Ovary (tissue), 9 donors: ENCODE data around the gene SLC25A2. TPM values are rescaled to one million over a fixed set of nuclear protein-coding genes. Genes with fewer than 3 reads are reported as not detected.

Source experiments
- DNase-seq, 5 donors: peaks; one replicate each; pipeline ENCODE4 v3.0.0-alpha.2; 2019 to 2020
- H3K27ac ChIP-seq, 2 donors: fragments of 200-600 bp; one replicate each; pipeline versions ENCODE4 v1.5.1 to v1.8.0; 2019 to 2022
- H3K27me3 ChIP-seq: fragments of 200-600 bp; one replicate; pipeline ENCODE4 v1.8.0; 2022
- H3K36me3 ChIP-seq: fragments of 200-600 bp; sonication (generic); one replicate; pipeline ENCODE4 v1.5.1; 2019
- H3K4me1 ChIP-seq: one replicate; pipeline ENCODE4 v1.8.1; 2013; ENCODE audit warnings: mild to moderate bottlenecking, moderate library complexity; ENCODE audit not compliant: insufficient read depth
- H3K4me3 ChIP-seq: fragments of 200-600 bp; sonication (generic); one replicate; pipeline ENCODE4 v1.5.1; 2017
- H3K9me3 ChIP-seq, 2 donors: fragments of 200-600 bp in 1 of 2; sonication (generic) in 1 of 2; one replicate each; pipeline versions ENCODE4 v1.5.1 to v1.8.1; 2013 to 2019; ENCODE audit warnings: mild to moderate bottlenecking in 1 of 2, moderate library complexity in 1 of 2
- CTCF ChIP-seq, 3 donors: fragments of 450-650 bp in 2 of 3; fragments of 200-600 bp in 1 of 3; IDR thresholded peaks; one replicate each; pipeline versions ENCODE4 v1.5.1 to v1.8.0; 2016 to 2022; ENCODE audit warnings: antibody characterized with exemption in 3 of 3, mild to moderate bottlenecking in 1 of 3
- EP300 ChIP-seq: sonication (generic); formaldehyde crosslinking; IDR thresholded peaks from one replicate; pipeline ENCODE4 v1.6.1; 2017; ENCODE audit warnings: antibody characterized with exemption
- POLR2A ChIP-seq: fragments of 450-650 bp; IDR thresholded peaks from one replicate; pipeline ENCODE4 v1.6.1; 2017; ENCODE audit warnings: antibody characterized with exemption, mild to moderate bottlenecking, moderate library complexity
- WGBS, 3 donors: extraction: QIAGEN DNeasy Blood & Tissue Kit in 1 of 3; methylation state at CpG; one replicate each; pipeline versions ENCODE4 v1.1.5 to v1.1.7; 2013 to 2017; 5-methylcytosine and 5-hydroxymethylcytosine counted together
- intact Hi-C, 4 donors: fragments of 100-400 bp; cut with DNase I; formaldehyde crosslinking; loops; one replicate each; pipeline versions ENCODE4 v1.11.0 to v1.15.1; 2022 to 2023
- polyA plus RNA-seq, 2 donors: library from polyadenylated mRNA; stranded (reverse); fragments of 200-250 nt in 1 of 2; fragments of 350-450 nt in 1 of 2; fragmentation: Illumina TruSeq in 1 of 2; extraction: RNeasy Lipid Tissue Mini Kit (QIAGEN cat#74804) in 1 of 2; gene quantifications; one replicate each; pipeline ENCODE4 v1.2.3, GENCODE V29; 2013 to 2014
- total RNA-seq, 7 donors: library from RNA; depleted of rRNA in 2 of 7; stranded (reverse); fragments of >200 nt in 2 of 7; fragmentation: NEBNext Ultra II Directional in 3 of 7; extraction: Animal tissue kit (Norgen Biotek cat#: 25700) in 3 of 7; gene quantifications; one replicate each; pipeline versions ENCODE4 v1.1.0 to v1.2.4, GENCODE V29; 2016 to 2023
- donor health status: DM: no; HTN: no; CAD: no; lungs with moderate emphysema.
- donor health status: DM: no; HTN: no; CAD: no.
- donor health status: Bipolar disorder and iron deficiency.
- donor health status: DM: yes; HTN: yes; CAD: no.
- donor health status: DM: no; HTN: no; CAD: no.
- donor health status: DM: yes; HTN: yes; CAD: no.

SLC25A2 gene
- total and polyA plus RNA-seq, 9 donors = 0.10 to 1.4 (median 0.43) TPM; not detected in 4

- H3K9me3 ChIP-seq = peaks cover 13 to 37% of the 10 kb centered on the region in 2 donors
- H3K27me3 ChIP-seq = no peaks in the 10 kb centered on the region
- intact Hi-C loops = no loop called here
- H3K27ac ChIP-seq = no peak overlapping the region
- no peak overlapping the region for H3K4me3 ChIP-seq
- 95 to 99% (median 98%) methylated on average over 4 of the region's 4 CpGs for WGBS, 3 donors
- no peaks in the 10 kb centered on the region for H3K36me3 ChIP-seq
- TF ChIP-seq POLR2A = no peak
- no peak for TF ChIP-seq CTCF (IDR thresholded peaks at IDR 0.05)
- no peak for TF ChIP-seq EP300
- no peaks in the 10 kb centered on the region for H3K4me1 ChIP-seq
- no peak for DNase-seq
Observed at GRCh38 chr5:141269195-141269594, 34.7 kb downstream of the SLC25A2 start.

- H3K4me1 ChIP-seq = no peaks in the 10 kb centered on the region
- TF ChIP-seq EP300 (no peak), CTCF (IDR thresholded peaks at IDR 0.05) (no peak), POLR2A (no peak)
- H3K27ac ChIP-seq = no peak overlapping the region
- H3K36me3 ChIP-seq = no peaks in the 10 kb centered on the region
- 62 to 71% (median 70%) methylated on average over 1 of the region's 1 CpG for WGBS, 3 donors
- peaks cover 9 to 46% of the 10 kb centered on the region in 2 donors for H3K9me3 ChIP-seq
- no peak for DNase-seq
- intact Hi-C loops = no loop called here
- H3K27me3 ChIP-seq = no peaks in the 10 kb centered on the region
- H3K4me3 ChIP-seq = no peak overlapping the region
Observed at GRCh38 chr5:141261238-141261546, 42.7 kb downstream of the SLC25A2 start.

- Histone ChIP-seq H3K9me3 (peaks cover 9 to 41% of the 10 kb centered on the region in 2 donors), H3K4me1 (no peaks in the 10 kb centered on the region), H3K36me3 (no peaks in the 10 kb centered on the region), H3K4me3 (no peak overlapping the region), H3K27ac (no peak overlapping the region), H3K27me3 (no peaks in the 10 kb centered on the region)
- TF ChIP-seq EP300 = no peak
- no peak for TF ChIP-seq CTCF (IDR thresholded peaks at IDR 0.05)
- TF ChIP-seq POLR2A = no peak
- no peak for DNase-seq
- 62 to 69% (median 63%) methylated on average over 5 of the region's 5 CpGs for WGBS, 3 donors
- intact Hi-C loops = no loop called here
Observed at GRCh38 chr5:141260458-141261237, 43.2 kb downstream of the SLC25A2 start.

GRCh38 chr5:141258948-141259347 is 44.9 kb downstream of the SLC25A2 start:
- H3K36me3 ChIP-seq = no peaks in the 10 kb centered on the region
- no peaks in the 10 kb centered on the region for H3K27me3 ChIP-seq
- no peak overlapping the region for H3K4me3 ChIP-seq
- DNase-seq = no peak
- intact Hi-C loops = no loop called here
- H3K27ac ChIP-seq = no peak overlapping the region
- peaks cover 4 to 39% of the 10 kb centered on the region in 2 donors for H3K9me3 ChIP-seq
- no peak for TF ChIP-seq POLR2A
- no peak for TF ChIP-seq EP300
- no peak for TF ChIP-seq CTCF (IDR thresholded peaks at IDR 0.05)
- no peaks in the 10 kb centered on the region for H3K4me1 ChIP-seq
